H1 (cell line): ENCODE measurements around the gene DCBLD1. TPM values are rescaled to one million over a fixed set of nuclear protein-coding genes. Genes with fewer than 3 reads are reported as not detected.
A peak's percentile ranks its signal among the peaks of the same experiment; 100 is the strongest.

Experiments
- CTCF ChIA-PET: fragments of 300-600 bp; sonication (Branson Sonifier 250); formaldehyde crosslinking; loops from one replicate; lab custom pipeline; 2021; ENCODE audit not compliant: partially characterized antibody; lab: Charles Lee
- POLR2A ChIA-PET: fragments of 300-600 bp; sonication (Branson Sonifier 250); formaldehyde crosslinking; loops from one replicate; lab custom pipeline; 2021; ENCODE audit warnings: inconsistent platforms; ENCODE audit not compliant: partially characterized antibody; lab: Charles Lee
- DNase-seq, 2 experiments: peaks; one replicate each; pipeline versions ENCODE4 v3.0.0 to v3.0.0-alpha.2; 2010 to 2022; ENCODE audit warnings: low spot score in 2 of 2, low read depth in 1 of 2, mixed read lengths in 1 of 2
- FAIRE-seq: peaks from 2 replicates; lab custom pipeline; 2011; peaks lifted over from hg19 to GRCh38; lab: Jason Lieb, UNC
- H2AFZ ChIP-seq: 2 replicates; pipeline ENCODE4 v1.8.1; 2012; ENCODE audit warnings: low read length, inconsistent platforms
- H2AK5ac ChIP-seq: 2 replicates; pipeline ENCODE4 v1.6.1; 2013; ENCODE audit warnings: low read depth, low read length
- H2BK120ac ChIP-seq: replicated peaks from 2 replicates; pipeline ENCODE3; 2013; ENCODE audit warnings: low read depth, low read length, inconsistent platforms
- H2BK12ac ChIP-seq: 2 replicates; pipeline ENCODE4 v1.6.1; 2013; ENCODE audit warnings: low read depth, low read length
- H2BK15ac ChIP-seq: 2 replicates; pipeline ENCODE4 v1.6.1; 2013; ENCODE audit warnings: low read length
- H2BK20ac ChIP-seq: 2 replicates; pipeline ENCODE4 v1.6.1; 2013; ENCODE audit warnings: low read length
- H2BK5ac ChIP-seq: 2 replicates; pipeline ENCODE4 v1.6.1; 2013; ENCODE audit warnings: low read depth, low read length
- H3K14ac ChIP-seq: 2 replicates; pipeline ENCODE4 v1.6.1; 2013; ENCODE audit warnings: inconsistent platforms; ENCODE audit not compliant: insufficient read length
- H3K18ac ChIP-seq: 2 replicates; pipeline ENCODE4 v1.6.1; 2013; ENCODE audit warnings: low read length; ENCODE audit errors: extremely low read depth
- H3K23ac ChIP-seq: 2 replicates; pipeline ENCODE4 v1.6.1; 2013; ENCODE audit warnings: inconsistent platforms; ENCODE audit not compliant: insufficient read length
- H3K23me2 ChIP-seq: 2 replicates; pipeline ENCODE4 v1.6.1; 2013; ENCODE audit warnings: low read depth, low read length
- H3K27ac ChIP-seq: 2 replicates; pipeline ENCODE4 v1.6.1; 2011; ENCODE audit warnings: low read depth, low read length, inconsistent platforms
- H3K27me3 ChIP-seq, 4 experiments: replicated peaks in 1 of 4; 1 replicate in 1 of 4; 2 replicates in 3 of 4; pipeline versions ENCODE4 v1.6.1 to v1.8.1; 2011 to 2013; ENCODE audit warnings: low read length in 3 of 4, mild to moderate bottlenecking in 3 of 4, inconsistent platforms in 2 of 4, mixed read lengths in 2 of 4, moderate library complexity in 1 of 4; ENCODE audit not compliant: control insufficient read depth in 3 of 4, insufficient read depth in 3 of 4; ENCODE audit errors: extremely low read depth in 1 of 4
- H3K36me3 ChIP-seq, 4 experiments: 2 replicates each; pipeline versions ENCODE4 v1.6.1 to v1.8.1; 2011 to 2013; ENCODE audit warnings: mild to moderate bottlenecking in 4 of 4, low read length in 3 of 4, moderate library complexity in 2 of 4, control low read depth in 1 of 4, inconsistent platforms in 1 of 4; ENCODE audit not compliant: insufficient read depth in 4 of 4, control insufficient read depth in 2 of 4
- H3K4ac ChIP-seq: replicated peaks from 2 replicates; pipeline ENCODE3; 2013; ENCODE audit warnings: low read length, low read depth, mixed read lengths, inconsistent platforms; ENCODE audit not compliant: insufficient read length
- H3K4me1 ChIP-seq, 4 experiments: replicated peaks in 1 of 4; 1 replicate in 1 of 4; 2 replicates in 3 of 4; pipeline versions ENCODE4 v1.6.1 to v1.8.1; 2011 to 2013; ENCODE audit warnings: low read length in 3 of 4, inconsistent platforms in 2 of 4, mixed read lengths in 1 of 4; ENCODE audit not compliant: insufficient read depth in 4 of 4, control insufficient read depth in 3 of 4
- H3K4me2 ChIP-seq, 2 experiments: 2 replicates each; pipeline versions ENCODE4 v1.6.1 to v1.8.1; 2011 to 2013; ENCODE audit warnings: low read depth in 2 of 2, low read length in 2 of 2, control low read depth in 1 of 2, inconsistent platforms in 1 of 2, mild to moderate bottlenecking in 1 of 2; ENCODE audit not compliant: insufficient read depth in 1 of 2
- H3K4me3 ChIP-seq, 4 experiments: fragments of 200-600, 300-600 bp in 1 of 4; sonication (generic), shearing (Covaris generic), sonication (Bioruptor Twin) in 1 of 4; 2 replicates each; pipeline versions ENCODE4 v1.5.1 to v1.8.1; 2011 to 2016; ENCODE audit warnings: low read length in 4 of 4, low read depth in 3 of 4, control low read depth in 2 of 4, inconsistent platforms in 2 of 4, mild to moderate bottlenecking in 2 of 4, mixed read lengths in 1 of 4, moderate library complexity in 1 of 4; ENCODE audit not compliant: insufficient read depth in 2 of 4; ENCODE audit errors: extremely low read depth in 1 of 4
- H3K56ac ChIP-seq: replicated peaks from 2 replicates; pipeline ENCODE3; 2013; ENCODE audit warnings: low read depth, mild to moderate bottlenecking, mixed read lengths, low read length, inconsistent platforms; ENCODE audit not compliant: insufficient read length
- H3K79me1 ChIP-seq: 2 replicates; pipeline ENCODE4 v1.6.1; 2013; ENCODE audit warnings: low read depth, low read length, control low read depth
- H3K79me2 ChIP-seq, 2 experiments: 2 replicates each; pipeline versions ENCODE4 v1.6.1 to v1.8.1; 2012 to 2013; ENCODE audit warnings: low read length in 2 of 2, mild to moderate bottlenecking in 2 of 2, inconsistent platforms in 1 of 2; ENCODE audit not compliant: insufficient read depth in 2 of 2, control insufficient read depth in 1 of 2
- H3K9ac ChIP-seq, 4 experiments: replicated peaks in 1 of 4; 1 replicate in 1 of 4; 2 replicates in 3 of 4; pipeline versions ENCODE4 v1.6.1 to v1.8.1; 2011 to 2013; ENCODE audit warnings: low read depth in 3 of 4, low read length in 3 of 4, control low read depth in 2 of 4, mild to moderate bottlenecking in 2 of 4, moderate library complexity in 2 of 4, inconsistent platforms in 1 of 4; ENCODE audit errors: extremely low read depth in 1 of 4
- H3K9me3 ChIP-seq, 2 experiments: 2 replicates each; pipeline versions ENCODE4 v1.6.1 to v1.8.1; 2012 to 2013; ENCODE audit warnings: mild to moderate bottlenecking in 2 of 2, moderate library complexity in 2 of 2, control low read depth in 1 of 2, inconsistent platforms in 1 of 2, low read depth in 1 of 2, low read length in 1 of 2, mixed read lengths in 1 of 2; ENCODE audit not compliant: insufficient read depth in 2 of 2
- H4K20me1 ChIP-seq, 2 experiments: replicated peaks in 1 of 2; 2 replicates each; pipeline versions ENCODE3 to v1.8.1; 2011 to 2013; ENCODE audit warnings: inconsistent platforms in 2 of 2, low read length in 2 of 2, mild to moderate bottlenecking in 1 of 2; ENCODE audit not compliant: insufficient read depth in 2 of 2, control insufficient read depth in 1 of 2
- H4K5ac ChIP-seq: 2 replicates; pipeline ENCODE4 v1.6.1; 2013; ENCODE audit warnings: low read length, low read depth, mixed read lengths, inconsistent platforms; ENCODE audit not compliant: insufficient read length
- H4K8ac ChIP-seq: 2 replicates; pipeline ENCODE4 v1.8.0; 2013; ENCODE audit warnings: mild to moderate bottlenecking, moderate library complexity, low read length, inconsistent platforms; ENCODE audit not compliant: insufficient read depth; ENCODE audit errors: extremely low read depth
- H4K91ac ChIP-seq: replicated peaks from 2 replicates; pipeline ENCODE3; 2013; ENCODE audit warnings: low read length, mixed read lengths, inconsistent platforms; ENCODE audit not compliant: insufficient read length
- SIRT6 ChIP-seq: IDR thresholded peaks from one replicate; pipeline ENCODE4 v1.7.1; 2012; ENCODE audit warnings: low read length, inconsistent platforms
- SUZ12 ChIP-seq: fragments of 200-600 bp; sonication (generic); IDR thresholded peaks from 2 replicates; pipeline ENCODE4 v1.6.1; 2012; ENCODE audit warnings: mild to moderate bottlenecking, inconsistent platforms, low read length, moderate library complexity, mixed read lengths
- WGBS, 2 experiments: shearing (Covaris generic) in 1 of 2; methylation state at CpG; one replicate each; pipeline versions ENCODE4 v1.1.6 to v1.1.7; 2013 to 2015; ENCODE audit warnings: low lambda C conversion rate in 2 of 2, mixed read lengths in 2 of 2, inconsistent platforms in 1 of 2, low coverage in 1 of 2, missing lambda C conversion rate in 1 of 2; ENCODE audit not compliant: insufficient replicate concordance in 2 of 2, insufficient coverage in 1 of 2, insufficient read length in 1 of 2; ENCODE audit errors: extremely low coverage in 1 of 2, missing lambda C conversion rate in 1 of 2; 5-methylcytosine and 5-hydroxymethylcytosine counted together
- polyA plus RNA-seq, 7 experiments: library from polyadenylated mRNA; depleted of rRNA in 3 of 7; stranded (reverse) in 5 of 7; unstranded in 2 of 7; fragments of >200 nt in 5 of 7; fragments of 200-250 nt in 2 of 7; gene quantifications; 1 replicate in 5 of 7; 2 replicates in 1 of 7; 4 replicates in 1 of 7; pipeline versions ENCODE4 v1.2.1 to v1.2.3, GENCODE V29; 2011 to 2013; ENCODE audit warnings: missing spikeins in 2 of 7, mixed read lengths in 2 of 7
- total RNA-seq: library from RNA; stranded (reverse); fragmentation: NEBNext Ultra II Directional; extraction: Animal tissue kit (Norgen Biotek cat#: 25700); gene quantifications from 2 replicates; pipeline ENCODE4 v1.2.1, GENCODE V29; 2021

DCBLD1 gene
- total and polyA plus RNA-seq, 2 of the 8 experiments (the other 6 are each of a cell fraction or from before 2014, with no cell fraction given): 3.9 to 11.2 TPM

DNA sequence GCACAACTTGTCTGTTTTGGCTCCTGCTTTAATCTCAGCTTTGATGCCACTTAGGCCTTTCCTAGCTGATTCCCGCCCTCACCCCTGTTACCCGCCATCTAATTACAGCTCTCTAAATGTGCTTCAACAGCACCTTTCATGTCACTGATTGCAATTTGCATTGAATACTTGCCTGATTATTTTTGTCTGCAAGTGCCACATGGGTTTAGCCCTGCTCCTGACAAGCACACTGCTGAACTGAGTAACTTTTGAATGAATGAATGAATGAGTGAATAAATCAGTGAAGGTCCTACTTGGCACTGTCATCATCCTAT, 591 bp upstream of the DCBLD1 start:
- H2BK20ac ChIP-seq: no peak overlapping the region
- no peak overlapping the region for H3K4ac ChIP-seq
- no peak overlapping the region for H3K27ac ChIP-seq
- no peak overlapping the region for H2BK5ac ChIP-seq
- peaks cover 4 to 5% of the 10 kb centered on the region in 2 experiments; a peak in 2 of 4 replicates for H3K9me3 ChIP-seq
- H2BK120ac ChIP-seq: no peak overlapping the region
- CTCF ChIA-PET: interaction anchor here (0.7 to 8.2 kb wide), 11 partner anchors 13 to 312 kb away, joined by 3 to 58 read pairs (median 5); no protein-coding TSS in a partner anchor
- no peak overlapping the region for H2AK5ac ChIP-seq
- no peaks in the 10 kb centered on the region for H3K79me1 ChIP-seq
- H3K4me1 ChIP-seq: peaks cover 7 to 14% (median 10%) of the 10 kb centered on the region in 4 experiments
- no peaks in the 10 kb centered on the region for H3K79me2 ChIP-seq
- peak overlapping the region; percentile 87 to 97 for H3K4me2 ChIP-seq
- H4K20me1 ChIP-seq: no peaks in the 10 kb centered on the region
- H2BK15ac ChIP-seq: no peak overlapping the region
- H3K56ac ChIP-seq: no peak overlapping the region
- DNase-seq (no peak), FAIRE-seq (no peak)
- no peak overlapping the region for H3K9ac ChIP-seq
- H3K36me3 ChIP-seq: peaks cover 0 to 3% (median 0%) of the 10 kb centered on the region in 4 experiments; a peak in 2 of 8 replicates
- H3K4me3 ChIP-seq: peak overlapping the region; percentile 60 to 96 (median 71)
- no peak overlapping the region for H3K14ac ChIP-seq
- POLR2A ChIA-PET: interaction anchor here (0.6 to 2.1 kb wide), 2 partner anchors 67 to 120 kb away, joined by 3 to 6 read pairs; partner anchors contain the start of gene GOPC
- no peak overlapping the region for H4K8ac ChIP-seq
- no peak overlapping the region for H4K5ac ChIP-seq
- no peak overlapping the region for H4K91ac ChIP-seq
- peak; percentile 62; the same call in 1 of the 2 replicates for TF ChIP-seq SUZ12
- TF ChIP-seq SIRT6: no peak
- peaks cover 18% of the 10 kb centered on the region for H3K23me2 ChIP-seq
- no peak overlapping the region; the same call in 1 of the 2 replicates for H2BK12ac ChIP-seq
- H2AFZ ChIP-seq: no peak overlapping the region
- H3K18ac ChIP-seq: no peak overlapping the region
- WGBS, 2 experiments: 29% methylated on average over 2 of the region's 2 CpGs; no CpG with 5 or more reads in 1 of the 2 experiments
- H3K23ac ChIP-seq: no peak overlapping the region
- peaks cover 0 to 27% (median 20%) of the 10 kb centered on the region in 4 experiments; a peak in 6 of 7 replicates for H3K27me3 ChIP-seq
